Mesodermal cell (in vitro differentiated cells): ENCODE measurements around the gene ZMAT2.
"Not testable (repeated sequence)": the region's sequence is repeated elsewhere in the genome, so short reads cannot be mapped to it uniquely, and the experiment has no call there.

Source experiments
- H3K27ac ChIP-seq: 2 replicates; pipeline ENCODE4 v1.7.0; 2013; ENCODE audit warnings: mild to moderate bottlenecking, low read depth, low read length, moderate library complexity; ENCODE audit not compliant: severe bottlenecking
- H3K36me3 ChIP-seq: 2 replicates; pipeline ENCODE4 v1.7.1; 2013; ENCODE audit warnings: mild to moderate bottlenecking, low read length, moderate library complexity; ENCODE audit not compliant: control insufficient read depth, insufficient read depth
- H3K4me1 ChIP-seq: one replicate; pipeline ENCODE4 v1.7.1; 2013; ENCODE audit warnings: mild to moderate bottlenecking, low read length; ENCODE audit not compliant: insufficient read depth, control insufficient read depth, poor library complexity, severe bottlenecking
- H3K4me3 ChIP-seq: 2 replicates; pipeline ENCODE4 v1.7.0; 2013; ENCODE audit warnings: low read length, control low read depth, mild to moderate bottlenecking; ENCODE audit not compliant: insufficient read depth, poor library complexity, severe bottlenecking; ENCODE audit errors: extremely low read depth
- H3K9me3 ChIP-seq: 2 replicates; pipeline ENCODE4 v1.7.1; 2013; ENCODE audit warnings: mild to moderate bottlenecking, low read length, moderate library complexity; ENCODE audit not compliant: control insufficient read depth
- WGBS, 2 experiments: methylation state at CpG; one replicate each; pipeline ENCODE4 v1.1.5; 2013; ENCODE audit warnings: missing lambda C conversion rate in 2 of 2; ENCODE audit not compliant: insufficient coverage in 2 of 2; 5-methylcytosine and 5-hydroxymethylcytosine counted together

The ZMAT2 gene

DNA sequence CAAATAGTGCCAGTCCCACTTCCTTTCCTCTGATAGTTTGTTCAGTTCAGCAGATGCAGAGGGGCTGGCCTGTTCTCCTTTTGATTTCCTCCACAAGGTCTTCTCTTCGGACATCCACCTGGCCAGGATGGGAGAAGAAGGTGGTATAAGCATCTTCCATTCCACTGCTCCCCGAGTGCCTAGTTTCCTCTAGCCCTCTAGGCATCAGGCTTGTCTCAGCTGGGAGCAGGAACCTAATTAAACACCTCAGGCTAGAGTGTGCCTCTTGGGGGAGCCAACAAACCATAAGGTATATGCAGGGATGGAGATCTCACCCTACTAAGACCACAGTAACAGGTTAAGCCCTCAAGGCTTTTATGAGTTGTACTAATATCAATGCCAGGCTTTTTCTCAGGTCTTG lies 26.0 kb upstream of the ZMAT2 start:
- H3K27ac ChIP-seq: no peak overlapping the region
- H3K9me3 ChIP-seq: no peaks in the 10 kb centered on the region
- H3K4me1 ChIP-seq: no peaks in the 10 kb centered on the region
- peaks cover 84% of the 10 kb centered on the region for H3K36me3 ChIP-seq
- WGBS, 2 experiments: 82% methylated on average over 2 of the region's 2 CpGs; no CpG with 5 or more reads in 1 of the 2 experiments
- no peak overlapping the region for H3K4me3 ChIP-seq

GRCh38 chr5:140674629-140675028 lies 25.6 kb upstream of the ZMAT2 start:
- H3K36me3 ChIP-seq: peaks cover 84% of the 10 kb centered on the region

DNA sequence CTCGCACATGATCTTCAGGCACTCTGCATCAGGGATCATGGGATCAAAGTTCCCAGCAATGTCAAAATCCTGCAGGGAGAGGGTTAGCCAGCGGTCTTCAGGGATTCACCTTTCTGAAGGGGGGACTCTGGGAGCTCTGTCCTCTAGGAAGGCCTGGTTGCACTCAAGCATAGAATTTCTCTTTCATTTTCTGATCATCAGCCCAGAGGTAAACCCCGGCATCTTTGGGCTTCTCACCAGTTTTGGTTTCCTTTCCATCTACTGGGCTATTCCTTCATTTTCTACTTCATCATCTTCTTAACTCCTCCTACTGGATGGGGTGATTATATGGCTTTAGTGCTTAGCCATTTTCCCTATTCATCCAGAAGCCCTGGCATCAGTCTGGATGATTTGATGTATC lies 22.3 kb upstream of the ZMAT2 start:
- Histone ChIP-seq H3K27ac (no peak overlapping the region), H3K36me3 (peaks cover 94% of the 10 kb centered on the region), H3K9me3 (no peaks in the 10 kb centered on the region), H3K4me3 (no peak overlapping the region), H3K4me1 (no peaks in the 10 kb centered on the region)
- 94 to 97% methylated on average over 3 of the region's 3 CpGs for WGBS, 2 experiments

More at GRCh38 chr5:140674629-140675028, 25.6 kb upstream of the ZMAT2 start:
- Histone ChIP-seq H3K27ac (no peak overlapping the region), H3K4me3 (no peak overlapping the region), H3K9me3 (no peaks in the 10 kb centered on the region), H3K4me1 (no peaks in the 10 kb centered on the region)
- 83 to 100% methylated on average over 3 to 4 of the region's 4 CpGs for WGBS, 2 experiments

DNA sequence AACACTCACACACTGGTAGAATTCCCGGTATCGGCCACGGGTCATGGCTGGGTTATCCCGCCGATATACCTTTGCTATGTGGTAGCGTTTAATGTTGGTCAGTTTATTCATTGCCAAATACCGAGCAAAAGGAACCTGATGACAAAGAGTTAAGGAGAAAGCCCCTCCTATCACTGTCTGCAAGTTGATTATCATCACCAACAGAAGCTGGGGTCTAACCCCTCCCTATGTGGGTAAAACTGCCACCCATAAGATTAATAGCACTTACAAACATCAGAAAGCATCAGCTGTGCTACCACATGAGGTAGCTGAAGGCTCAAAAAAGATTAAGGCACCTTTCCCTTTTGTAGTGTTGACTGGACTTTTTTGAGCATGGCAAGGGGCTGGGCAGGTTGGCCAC lies 21.3 kb upstream of the ZMAT2 start:
- 90% methylated on average over 4 of the region's 7 CpGs; no CpG with 5 or more reads in 1 of the 2 experiments for WGBS, 2 experiments
- Histone ChIP-seq H3K36me3 (peaks cover 94% of the 10 kb centered on the region), H3K4me3 (no peak overlapping the region), H3K9me3 (no peaks in the 10 kb centered on the region), H3K27ac (no peak overlapping the region), H3K4me1 (no peaks in the 10 kb centered on the region)

DNA sequence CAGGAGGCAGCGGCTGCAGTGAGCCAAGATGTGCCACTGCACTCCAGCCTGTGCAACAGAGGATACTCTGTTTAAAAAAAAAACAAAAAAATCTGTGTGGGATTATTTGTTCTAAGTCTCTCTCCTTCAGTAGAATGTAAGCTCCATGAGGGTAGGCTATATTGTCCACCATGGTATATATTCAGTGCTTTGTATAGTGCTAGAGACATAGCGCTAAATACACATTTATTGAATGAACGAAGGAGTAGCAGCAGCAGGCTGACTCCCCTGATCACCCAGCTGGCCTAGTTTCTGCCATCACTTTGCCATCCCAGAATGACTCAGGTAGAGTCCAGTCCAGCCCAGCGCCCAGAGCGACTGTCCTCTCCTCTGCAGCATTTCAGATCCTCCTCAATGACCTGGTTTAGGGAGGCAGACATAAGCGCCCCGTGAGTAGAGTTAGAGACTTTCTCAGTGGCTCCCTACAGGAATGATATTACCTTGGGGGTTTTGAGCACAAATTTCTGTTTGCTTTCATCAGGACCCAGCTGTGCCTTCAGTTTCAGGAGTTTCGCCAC lies 9.8 kb upstream of the ZMAT2 start:
- WGBS, 2 experiments: 65 to 71% methylated on average over 6 to 8 of the region's 8 CpGs
- H3K9me3 ChIP-seq: no peaks in the 10 kb centered on the region
- peaks cover 2% of the 10 kb centered on the region for H3K4me1 ChIP-seq
- H3K4me3 ChIP-seq: peak overlapping the region; percentile 80
- peak overlapping the region; percentile 83 for H3K27ac ChIP-seq
- H3K36me3 ChIP-seq: peaks cover 57% of the 10 kb centered on the region

DNA sequence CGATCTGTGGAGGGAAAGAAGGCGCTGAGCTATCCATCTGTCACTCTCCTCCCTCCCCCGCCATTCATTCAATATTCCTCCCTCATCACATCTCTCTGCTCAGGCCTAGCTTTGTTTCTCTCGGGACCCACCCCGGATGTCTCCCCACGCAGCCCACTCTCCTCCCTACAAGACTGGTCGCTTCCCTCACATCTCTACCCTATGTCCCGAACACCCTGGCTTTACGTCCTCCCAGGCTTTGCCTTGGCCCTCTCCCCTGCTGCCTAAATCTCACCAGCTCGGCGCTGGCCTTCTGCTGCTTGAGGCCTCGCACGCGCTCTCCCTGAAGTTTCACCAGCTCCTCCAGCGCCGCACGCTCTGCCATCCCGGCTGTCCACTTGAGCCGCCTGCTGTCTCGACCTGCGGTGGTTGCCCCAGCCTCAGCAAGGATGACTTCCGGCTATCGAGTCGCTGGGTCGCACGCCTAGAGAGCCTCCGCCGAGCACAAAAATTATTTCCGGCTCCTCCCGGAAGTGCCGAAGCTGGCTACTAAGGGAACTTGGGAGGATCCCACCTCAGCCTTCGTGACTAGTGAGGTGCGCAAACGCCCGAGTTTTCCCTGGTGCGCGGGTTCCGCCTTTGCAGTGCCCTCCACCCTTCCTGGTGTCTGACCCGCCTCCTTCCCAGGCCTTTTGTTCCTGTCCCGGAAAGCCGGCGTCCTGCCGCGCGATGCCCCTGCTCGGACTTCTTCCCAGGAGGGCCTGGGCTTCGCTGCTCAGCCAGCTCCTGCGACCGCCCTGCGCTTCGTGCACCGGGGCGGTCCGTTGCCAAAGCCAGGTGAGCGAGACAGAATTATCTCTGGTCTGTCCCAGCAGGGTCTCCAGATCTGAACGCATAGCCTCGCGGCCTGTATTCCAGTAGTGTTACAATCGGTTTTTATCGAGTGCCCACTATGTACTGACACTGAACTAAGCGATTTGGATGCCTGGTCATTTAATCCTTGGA lies 9.0 kb upstream of the ZMAT2 start, which contains the start of the genes HARS1 and HARS2:
Gene HARS1 (minus strand): TSS at position 430 of the 984 bp plus-strand sequence. CDS start 66 bp downstream, at position 364.
Gene HARS2 (plus strand): TSS at position 515 of the 984 bp plus-strand sequence. CDS start 194 bp downstream, at position 709.
- Histone ChIP-seq H3K9me3 (no peaks in the 10 kb centered on the region), H3K4me3 (peak within 1 kb of the TSS; percentile 80), H3K36me3 (peaks cover 65% of the 10 kb centered on the region), H3K27ac (peak within 1 kb of the TSS; percentile 83), H3K4me1 (peaks cover 2% of the 10 kb centered on the region)
- 0 to 1% methylated on average over 59 to 60 of the region's 61 CpGs for WGBS, 2 experiments

DNA sequence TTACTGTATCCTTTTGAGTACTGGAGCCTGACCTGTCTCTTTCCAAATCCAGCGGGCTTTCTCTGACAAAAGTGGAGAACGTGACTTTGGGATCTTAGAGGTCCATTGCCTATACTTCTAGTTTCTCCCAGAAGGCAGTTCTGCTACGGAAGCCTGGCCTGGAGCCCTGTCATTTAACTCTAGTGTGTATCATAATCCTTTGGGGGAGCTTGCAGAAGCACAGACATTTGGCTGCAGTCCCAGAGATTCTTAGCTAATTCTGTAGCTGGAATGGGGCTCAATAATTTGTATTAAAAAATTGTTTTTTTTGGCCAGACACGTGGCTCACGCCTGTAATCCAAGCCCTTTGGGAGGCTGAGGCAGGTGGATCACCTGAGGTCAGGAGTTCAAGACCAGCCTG lies 6.0 kb upstream of the ZMAT2 start:
- Histone ChIP-seq H3K27ac (no peak overlapping the region), H3K4me1 (peaks cover 2% of the 10 kb centered on the region), H3K9me3 (no peaks in the 10 kb centered on the region), H3K36me3 (peaks cover 71% of the 10 kb centered on the region), H3K4me3 (no peak overlapping the region)
- 92 to 96% methylated on average over 1 to 5 of the region's 5 CpGs for WGBS, 2 experiments

DNA sequence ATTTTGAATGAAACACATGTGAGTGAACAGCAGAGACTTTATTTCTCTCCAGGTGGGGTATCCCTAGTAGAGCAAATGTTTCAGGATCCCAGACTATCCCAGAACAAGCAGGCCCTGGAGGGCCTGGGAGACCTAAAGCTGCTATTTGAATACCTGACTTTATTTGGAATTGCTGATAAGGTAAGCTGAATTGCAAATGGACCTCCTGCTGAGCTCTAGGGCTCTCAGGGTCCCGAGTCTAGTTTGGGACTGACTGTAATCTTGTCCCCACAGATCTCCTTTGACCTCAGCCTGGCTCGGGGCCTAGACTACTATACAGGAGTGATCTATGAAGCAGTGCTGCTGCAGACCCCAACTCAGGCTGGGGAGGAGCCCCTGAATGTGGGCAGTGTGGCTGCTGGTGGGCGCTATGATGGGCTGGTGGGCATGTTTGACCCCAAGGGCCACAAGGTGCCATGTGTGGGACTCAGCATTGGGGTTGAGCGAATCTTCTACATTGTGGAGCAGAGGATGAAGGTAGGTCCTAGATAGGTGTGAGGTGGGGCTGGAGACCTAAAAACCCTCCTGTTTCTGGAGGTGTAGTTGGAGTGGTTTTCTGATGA lies 3.3 kb upstream of the ZMAT2 start:
- Histone ChIP-seq H3K4me3 (no peak overlapping the region), H3K36me3 (peaks cover 80% of the 10 kb centered on the region), H3K9me3 (no peaks in the 10 kb centered on the region), H3K4me1 (no peaks in the 10 kb centered on the region), H3K27ac (no peak overlapping the region)
- 86 to 94% methylated on average over 4 of the region's 4 CpGs for WGBS, 2 experiments

DNA sequence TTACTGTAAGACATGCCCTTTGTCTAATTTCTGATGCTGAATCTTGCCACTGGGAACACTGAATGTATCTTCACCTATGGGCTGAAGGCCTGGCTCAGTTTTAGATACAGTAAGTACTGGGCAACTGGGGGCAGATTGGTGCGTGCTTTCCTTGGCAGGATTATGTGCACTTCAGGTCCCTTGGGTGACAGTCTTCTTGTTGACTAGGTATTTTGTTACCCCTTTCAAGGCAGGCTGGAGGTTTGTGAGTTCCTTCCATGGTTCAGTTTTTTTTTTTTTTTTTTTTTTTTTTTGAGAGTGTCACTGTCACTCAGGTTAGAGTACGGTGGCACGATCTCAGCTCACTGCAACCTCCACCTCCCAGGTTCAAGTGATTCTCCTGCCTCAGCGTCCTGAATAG lies 7.6 kb downstream of the ZMAT2 start:
- Histone ChIP-seq H3K4me3 (no peak overlapping the region), H3K9me3 (no peaks in the 10 kb centered on the region), H3K27ac (no peak overlapping the region), H3K4me1 (no peaks in the 10 kb centered on the region), H3K36me3 (peaks cover 50% of the 10 kb centered on the region)
- WGBS, 2 experiments: 80 to 91% methylated on average over 1 of the region's 4 CpGs

DNA sequence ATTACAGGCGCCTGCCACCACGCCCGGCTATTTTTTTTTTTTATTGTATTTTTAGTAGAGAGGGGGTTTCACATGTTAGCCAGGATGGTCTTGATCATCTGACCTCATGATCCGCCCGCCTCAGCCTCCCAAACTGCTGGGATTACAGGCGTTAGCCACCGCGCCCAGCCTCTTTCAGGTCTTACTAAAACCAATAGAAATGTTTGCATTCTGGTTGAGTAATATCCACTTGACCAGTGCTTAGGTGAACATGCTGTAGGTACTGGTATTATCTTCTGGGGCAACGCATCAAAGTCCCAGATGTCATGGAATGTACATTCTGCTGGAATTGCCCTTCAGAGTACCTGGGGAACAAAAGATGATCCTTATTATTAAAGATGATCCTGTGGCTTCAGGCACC lies 8.5 kb downstream of the ZMAT2 start:
- H3K36me3 ChIP-seq: peaks cover 40% of the 10 kb centered on the region
- H3K4me1 ChIP-seq, H3K27ac ChIP-seq, H3K4me3 ChIP-seq, H3K9me3 ChIP-seq: not testable (repeated sequence)
- 89 to 100% methylated on average over 2 to 4 of the region's 9 CpGs for WGBS, 2 experiments
